IMR-90 (cell line): Measurements from ENCODE around the gene MTR. TPM values are rescaled to one million over a fixed set of nuclear protein-coding genes. Genes with fewer than 3 reads are reported as not detected.

ENCODE experiments used
- ATAC-seq: fragments of 200-7000 bp; cut with Tn5 transposase; 2 replicates; pipeline ENCODE4 v1.9.1; 2020; ENCODE audit warnings: low read depth, mild to moderate bottlenecking, moderate library complexity
- BruUV-seq: library from RNA; stranded (reverse); fragments of 400-500 nt; replicated peaks from 2 replicates; lab custom pipeline; 2021; lab: Mats Ljungman, UMichigan
- CTCF ChIA-PET: fragments of 300-600 bp; formaldehyde crosslinking; extraction: SDS; loops from one replicate; lab custom pipeline; 2021; ENCODE audit warnings: antibody characterized with exemption; lab: Yijun Ruan, JAX
- POLR2A ChIA-PET: fragments of 300-600 bp; sonication (Branson Sonifier 250); formaldehyde crosslinking; loops from one replicate; lab custom pipeline; 2022; ENCODE audit warnings: antibody characterized with exemption; ENCODE audit not compliant: unreplicated experiment; lab: Charles Lee
- DNase-seq: peaks from one replicate; pipeline ENCODE4 v3.0.0; 2013
- H2AFZ ChIP-seq: replicated peaks from 2 replicates; pipeline ENCODE3; 2013; ENCODE audit warnings: low read length, mild to moderate bottlenecking; ENCODE audit not compliant: poor library complexity
- H2AK5ac ChIP-seq: 2 replicates; pipeline ENCODE4 v1.6.1; 2013; ENCODE audit warnings: low read depth, low read length, inconsistent platforms
- H2AK9ac ChIP-seq: replicated peaks from 2 replicates; pipeline ENCODE3; 2013; ENCODE audit warnings: mild to moderate bottlenecking, low read depth, low read length, moderate library complexity; ENCODE audit not compliant: poor library complexity
- H2BK120ac ChIP-seq: 2 replicates; pipeline ENCODE4 v1.6.1; 2013; ENCODE audit warnings: low read depth, low read length, inconsistent platforms
- H2BK15ac ChIP-seq: 3 replicates; pipeline ENCODE4 v1.6.1; 2013; ENCODE audit warnings: low read depth, low read length, inconsistent platforms
- H2BK20ac ChIP-seq: 2 replicates; pipeline ENCODE4 v1.6.1; 2013; ENCODE audit warnings: low read depth, mild to moderate bottlenecking, inconsistent platforms, low read length, moderate library complexity
- H2BK5ac ChIP-seq: 2 replicates; pipeline ENCODE4 v1.6.1; 2013; ENCODE audit warnings: mild to moderate bottlenecking, low read depth, low read length, inconsistent platforms; ENCODE audit not compliant: poor library complexity, severe bottlenecking
- H3K14ac ChIP-seq: replicated peaks from 2 replicates; pipeline ENCODE4 v1.6.1; 2013; ENCODE audit warnings: low read depth, low read length, inconsistent platforms
- H3K18ac ChIP-seq: 2 replicates; pipeline ENCODE4 v1.6.1; 2013; ENCODE audit warnings: low read depth, low read length, control low read depth
- H3K23ac ChIP-seq: 2 replicates; pipeline ENCODE4 v1.6.1; 2013; ENCODE audit warnings: low read depth, low read length, inconsistent platforms
- H3K27ac ChIP-seq: 2 replicates; pipeline ENCODE4 v1.5.1; 2013; ENCODE audit warnings: mild to moderate bottlenecking, control low read depth, low read length; ENCODE audit not compliant: insufficient read depth
- H3K27me3 ChIP-seq: 2 replicates; pipeline ENCODE4 v1.6.1; 2013; ENCODE audit warnings: low read length; ENCODE audit not compliant: control insufficient read depth, insufficient read depth
- H3K36me3 ChIP-seq: 2 replicates; pipeline ENCODE4 v1.6.1; 2013; ENCODE audit warnings: low read length, mixed read lengths; ENCODE audit not compliant: control insufficient read depth, insufficient read depth
- H3K4ac ChIP-seq: 2 replicates; pipeline ENCODE4 v1.6.1; 2013; ENCODE audit warnings: low read depth, low read length, inconsistent platforms
- H3K4me1 ChIP-seq: 2 replicates; pipeline ENCODE4 v1.6.1; 2013; ENCODE audit warnings: low read length, mixed read lengths; ENCODE audit not compliant: control insufficient read depth, insufficient read depth
- H3K4me2 ChIP-seq: 2 replicates; pipeline ENCODE4 v1.6.1; 2013; ENCODE audit warnings: low read depth, mild to moderate bottlenecking, control low read depth, low read length, moderate library complexity
- H3K4me3 ChIP-seq: 2 replicates; pipeline ENCODE4 v1.5.1; 2013; ENCODE audit warnings: low read depth, mild to moderate bottlenecking, control low read depth, low read length, moderate library complexity; ENCODE audit not compliant: insufficient read depth
- H3K56ac ChIP-seq: 2 replicates; pipeline ENCODE4 v1.6.1; 2013; ENCODE audit warnings: low read length, inconsistent platforms; ENCODE audit not compliant: insufficient read depth; ENCODE audit errors: extremely low read depth
- H3K79me1 ChIP-seq, 2 experiments: 2 replicates each; pipeline ENCODE4 v1.6.1; 2013; ENCODE audit warnings: low read length in 2 of 2, inconsistent platforms in 1 of 2, low read depth in 1 of 2
- H3K9ac ChIP-seq: 2 replicates; pipeline ENCODE4 v1.6.1; 2013; ENCODE audit warnings: low read depth, low read length, control low read depth
- H3K9me1 ChIP-seq: 2 replicates; pipeline ENCODE4 v1.6.1; 2013; ENCODE audit warnings: low read length, inconsistent platforms; ENCODE audit not compliant: insufficient read depth
- H3K9me3 ChIP-seq: 2 replicates; pipeline ENCODE4 v1.6.1; 2013; ENCODE audit warnings: low read length; ENCODE audit not compliant: control insufficient read depth, insufficient read depth
- H4K20me1 ChIP-seq: 2 replicates; pipeline ENCODE4 v1.6.1; 2013; ENCODE audit warnings: low read length, inconsistent platforms; ENCODE audit not compliant: insufficient read depth
- H4K5ac ChIP-seq: 2 replicates; pipeline ENCODE4 v1.6.1; 2013; ENCODE audit warnings: mild to moderate bottlenecking, low read depth, low read length, control low read depth
- H4K8ac ChIP-seq, 2 experiments: 2 replicates each; pipeline ENCODE4 v1.6.1; 2013; ENCODE audit warnings: low read depth in 2 of 2, low read length in 2 of 2, control low read depth in 1 of 2, inconsistent platforms in 1 of 2
- H4K91ac ChIP-seq: 2 replicates; pipeline ENCODE4 v1.6.1; 2013; ENCODE audit warnings: low read depth, low read length, inconsistent platforms; ENCODE audit not compliant: insufficient read depth
- BHLHE40 ChIP-seq: fragments of 150-350 bp; IDR thresholded peaks from 2 replicates; pipeline ENCODE4 v1.6.1; 2016; ENCODE audit warnings: mild to moderate bottlenecking, low read depth, low read length
- WGBS, 2 experiments: methylation state at CpG; one replicate each; pipeline versions ENCODE4 v1.1.5 to v1.1.7; 2013; ENCODE audit warnings: missing lambda C conversion rate in 2 of 2; ENCODE audit not compliant: insufficient read length in 1 of 2; ENCODE audit errors: extremely low coverage in 2 of 2; 5-methylcytosine and 5-hydroxymethylcytosine counted together
- dilution Hi-C: fragments of 300-500 bp; cut with HindIII; formaldehyde crosslinking; loops from one replicate; pipeline ENCODE4 v1.14.3; 2018; ENCODE audit warnings: low sequenced_read_pairs; ENCODE audit not compliant: unreplicated experiment
- in situ Hi-C: fragments of 300-500 bp; cut with MboI; formaldehyde crosslinking; loops from 3 replicates; pipeline ENCODE4 v1.14.3; 2019; ENCODE audit warnings: low sequenced_read_pairs, inconsistent platforms, mixed read lengths
- intact Hi-C: fragments of 100-400 bp; cut with micrococcal nuclease; formaldehyde crosslinking; loops from 2 replicates; pipeline ENCODE4 v1.10.0; 2022
- polyA plus RNA-seq, 3 experiments: library from polyadenylated mRNA; depleted of rRNA; stranded (reverse); fragments of >200 nt; gene quantifications; 2 replicates each; pipeline ENCODE4 v1.2.3, GENCODE V29; 2012; ENCODE audit warnings: low replicate concordance in 1 of 3
- total RNA-seq: library from RNA; depleted of rRNA; stranded (reverse); fragments of >200 nt; gene quantifications from 2 replicates; pipeline ENCODE4 v1.2.3, GENCODE V29; 2012

Gene MTR
- total and polyA plus RNA-seq, 2 of the 4 experiments (the other 2 are of a cell fraction): 7.7 to 31.0 TPM

- POLR2A ChIA-PET: no interaction called here
- no peak overlapping the region for H2BK20ac ChIP-seq
- no CpG with 5 or more reads among the region's 7 CpGs for WGBS, 2 experiments
Observed at GRCh38 chr1:236858165-236858564, 63.1 kb downstream of the MTR start.

More at GRCh38 chr1:236858165-236858564, 63.1 kb downstream of the MTR start:
- no peaks in the 10 kb centered on the region; a peak in 1 of 4 replicates for H3K79me1 ChIP-seq
- no peak overlapping the region for H3K4me3 ChIP-seq
- H4K5ac ChIP-seq: no peak overlapping the region
- no peak overlapping the region for H3K56ac ChIP-seq
- BruUV-seq: no TSS peak
- TF ChIP-seq BHLHE40: no peak
- H4K91ac ChIP-seq: no peak overlapping the region
- in situ Hi-C loops: no loop called here
- no peak overlapping the region for H3K27ac ChIP-seq
- no peak overlapping the region for H2AK9ac ChIP-seq
- no peak overlapping the region for H2AK5ac ChIP-seq
- no peak overlapping the region for H4K8ac ChIP-seq
- dilution Hi-C loops: no loop called here
- no peak overlapping the region for H3K9ac ChIP-seq
- no peak overlapping the region for H3K18ac ChIP-seq
- H2BK15ac ChIP-seq: no peak overlapping the region
- H3K4me1 ChIP-seq: peaks cover 7% of the 10 kb centered on the region
- no peak overlapping the region for H2BK5ac ChIP-seq
- H3K27me3 ChIP-seq: no peaks in the 10 kb centered on the region
- intact Hi-C loops: no loop called here
- DNase-seq (no peak), ATAC-seq (no peak)
- no peak overlapping the region for H2BK120ac ChIP-seq
- no peaks in the 10 kb centered on the region for H3K9me1 ChIP-seq
- CTCF ChIA-PET: no interaction called here
- H3K36me3 ChIP-seq: peaks cover 20% of the 10 kb centered on the region
- H3K14ac ChIP-seq: no peak overlapping the region
- no peak overlapping the region for H3K4ac ChIP-seq
- H2AFZ ChIP-seq: no peak overlapping the region
- no peak overlapping the region for H3K4me2 ChIP-seq
- no peaks in the 10 kb centered on the region for H3K9me3 ChIP-seq
- H4K20me1 ChIP-seq: no peaks in the 10 kb centered on the region; the same call in 1 of the 2 replicates
- no peak overlapping the region for H3K23ac ChIP-seq
